IMR-90 (cell line): Measurements from ENCODE around the gene PRKN. TPM values are rescaled to one million over a fixed set of nuclear protein-coding genes. Genes with fewer than 3 reads are reported as not detected.

Source experiments
- ATAC-seq: fragments of 200-7000 bp; cut with Tn5 transposase; 2 replicates; pipeline ENCODE4 v1.9.1; 2020; ENCODE audit warnings: low read depth, mild to moderate bottlenecking, moderate library complexity
- BruUV-seq: library from RNA; stranded (reverse); fragments of 400-500 nt; replicated peaks from 2 replicates; lab custom pipeline; 2021; lab: Mats Ljungman, UMichigan
- CTCF ChIA-PET: fragments of 300-600 bp; formaldehyde crosslinking; extraction: SDS; loops from one replicate; lab custom pipeline; 2021; ENCODE audit warnings: antibody characterized with exemption; lab: Yijun Ruan, JAX
- POLR2A ChIA-PET: fragments of 300-600 bp; sonication (Branson Sonifier 250); formaldehyde crosslinking; loops from one replicate; lab custom pipeline; 2022; ENCODE audit warnings: antibody characterized with exemption; ENCODE audit not compliant: unreplicated experiment; lab: Charles Lee
- DNase-seq: peaks from one replicate; pipeline ENCODE4 v3.0.0; 2013
- H2AFZ ChIP-seq: replicated peaks from 2 replicates; pipeline ENCODE3; 2013; ENCODE audit warnings: low read length, mild to moderate bottlenecking; ENCODE audit not compliant: poor library complexity
- H2AK5ac ChIP-seq: 2 replicates; pipeline ENCODE4 v1.6.1; 2013; ENCODE audit warnings: low read depth, low read length, inconsistent platforms
- H2AK9ac ChIP-seq: replicated peaks from 2 replicates; pipeline ENCODE3; 2013; ENCODE audit warnings: mild to moderate bottlenecking, low read depth, low read length, moderate library complexity; ENCODE audit not compliant: poor library complexity
- H2BK120ac ChIP-seq: 2 replicates; pipeline ENCODE4 v1.6.1; 2013; ENCODE audit warnings: low read depth, low read length, inconsistent platforms
- H2BK15ac ChIP-seq: 3 replicates; pipeline ENCODE4 v1.6.1; 2013; ENCODE audit warnings: low read depth, low read length, inconsistent platforms
- H2BK20ac ChIP-seq: 2 replicates; pipeline ENCODE4 v1.6.1; 2013; ENCODE audit warnings: low read depth, mild to moderate bottlenecking, inconsistent platforms, low read length, moderate library complexity
- H2BK5ac ChIP-seq: 2 replicates; pipeline ENCODE4 v1.6.1; 2013; ENCODE audit warnings: mild to moderate bottlenecking, low read depth, low read length, inconsistent platforms; ENCODE audit not compliant: poor library complexity, severe bottlenecking
- H3K14ac ChIP-seq: replicated peaks from 2 replicates; pipeline ENCODE4 v1.6.1; 2013; ENCODE audit warnings: low read depth, low read length, inconsistent platforms
- H3K18ac ChIP-seq: 2 replicates; pipeline ENCODE4 v1.6.1; 2013; ENCODE audit warnings: low read depth, low read length, control low read depth
- H3K23ac ChIP-seq: 2 replicates; pipeline ENCODE4 v1.6.1; 2013; ENCODE audit warnings: low read depth, low read length, inconsistent platforms
- H3K27ac ChIP-seq: 2 replicates; pipeline ENCODE4 v1.5.1; 2013; ENCODE audit warnings: mild to moderate bottlenecking, control low read depth, low read length; ENCODE audit not compliant: insufficient read depth
- H3K27me3 ChIP-seq: 2 replicates; pipeline ENCODE4 v1.6.1; 2013; ENCODE audit warnings: low read length; ENCODE audit not compliant: control insufficient read depth, insufficient read depth
- H3K36me3 ChIP-seq: 2 replicates; pipeline ENCODE4 v1.6.1; 2013; ENCODE audit warnings: low read length, mixed read lengths; ENCODE audit not compliant: control insufficient read depth, insufficient read depth
- H3K4ac ChIP-seq: 2 replicates; pipeline ENCODE4 v1.6.1; 2013; ENCODE audit warnings: low read depth, low read length, inconsistent platforms
- H3K4me1 ChIP-seq: 2 replicates; pipeline ENCODE4 v1.6.1; 2013; ENCODE audit warnings: low read length, mixed read lengths; ENCODE audit not compliant: control insufficient read depth, insufficient read depth
- H3K4me2 ChIP-seq: 2 replicates; pipeline ENCODE4 v1.6.1; 2013; ENCODE audit warnings: low read depth, mild to moderate bottlenecking, control low read depth, low read length, moderate library complexity
- H3K4me3 ChIP-seq: 2 replicates; pipeline ENCODE4 v1.5.1; 2013; ENCODE audit warnings: low read depth, mild to moderate bottlenecking, control low read depth, low read length, moderate library complexity; ENCODE audit not compliant: insufficient read depth
- H3K56ac ChIP-seq: 2 replicates; pipeline ENCODE4 v1.6.1; 2013; ENCODE audit warnings: low read length, inconsistent platforms; ENCODE audit not compliant: insufficient read depth; ENCODE audit errors: extremely low read depth
- H3K79me1 ChIP-seq, 2 experiments: 2 replicates each; pipeline ENCODE4 v1.6.1; 2013; ENCODE audit warnings: low read length in 2 of 2, inconsistent platforms in 1 of 2, low read depth in 1 of 2
- H3K9ac ChIP-seq: 2 replicates; pipeline ENCODE4 v1.6.1; 2013; ENCODE audit warnings: low read depth, low read length, control low read depth
- H3K9me1 ChIP-seq: 2 replicates; pipeline ENCODE4 v1.6.1; 2013; ENCODE audit warnings: low read length, inconsistent platforms; ENCODE audit not compliant: insufficient read depth
- H3K9me3 ChIP-seq: 2 replicates; pipeline ENCODE4 v1.6.1; 2013; ENCODE audit warnings: low read length; ENCODE audit not compliant: control insufficient read depth, insufficient read depth
- H4K20me1 ChIP-seq: 2 replicates; pipeline ENCODE4 v1.6.1; 2013; ENCODE audit warnings: low read length, inconsistent platforms; ENCODE audit not compliant: insufficient read depth
- H4K5ac ChIP-seq: 2 replicates; pipeline ENCODE4 v1.6.1; 2013; ENCODE audit warnings: mild to moderate bottlenecking, low read depth, low read length, control low read depth
- H4K8ac ChIP-seq, 2 experiments: 2 replicates each; pipeline ENCODE4 v1.6.1; 2013; ENCODE audit warnings: low read depth in 2 of 2, low read length in 2 of 2, control low read depth in 1 of 2, inconsistent platforms in 1 of 2
- H4K91ac ChIP-seq: 2 replicates; pipeline ENCODE4 v1.6.1; 2013; ENCODE audit warnings: low read depth, low read length, inconsistent platforms; ENCODE audit not compliant: insufficient read depth
- FOS ChIP-seq: fragments of 150-350 bp; IDR thresholded peaks from 2 replicates; pipeline ENCODE4 v1.6.1; 2016; ENCODE audit warnings: low read depth, low read length
- MAZ ChIP-seq: IDR thresholded peaks from 2 replicates; pipeline ENCODE4 v1.6.1; 2012; ENCODE audit warnings: low read depth, mild to moderate bottlenecking, low read length, improper control_type of control experiment, moderate library complexity, borderline replicate concordance
- RCOR1 ChIP-seq: IDR thresholded peaks from 2 replicates; pipeline ENCODE4 v1.6.1; 2012; ENCODE audit warnings: mild to moderate bottlenecking, low read length, improper control_type of control experiment; ENCODE audit not compliant: insufficient replicate concordance
- SMC3 ChIP-seq: fragments of 150-350 bp; IDR thresholded peaks from 2 replicates; pipeline ENCODE4 v1.6.1; 2016; ENCODE audit warnings: low read depth, mild to moderate bottlenecking, antibody characterized with exemption, low read length, moderate library complexity
- USF2 ChIP-seq: fragments of 150-350 bp; IDR thresholded peaks from 2 replicates; pipeline ENCODE4 v1.6.1; 2017; ENCODE audit warnings: mild to moderate bottlenecking, antibody characterized with exemption, low read length, low read depth
- WGBS, 2 experiments: methylation state at CpG; one replicate each; pipeline versions ENCODE4 v1.1.5 to v1.1.7; 2013; ENCODE audit warnings: missing lambda C conversion rate in 2 of 2; ENCODE audit not compliant: insufficient read length in 1 of 2; ENCODE audit errors: extremely low coverage in 2 of 2; 5-methylcytosine and 5-hydroxymethylcytosine counted together
- dilution Hi-C: fragments of 300-500 bp; cut with HindIII; formaldehyde crosslinking; loops from one replicate; pipeline ENCODE4 v1.14.3; 2018; ENCODE audit warnings: low sequenced_read_pairs; ENCODE audit not compliant: unreplicated experiment
- in situ Hi-C: fragments of 300-500 bp; cut with MboI; formaldehyde crosslinking; loops from 3 replicates; pipeline ENCODE4 v1.14.3; 2019; ENCODE audit warnings: low sequenced_read_pairs, inconsistent platforms, mixed read lengths
- intact Hi-C: fragments of 100-400 bp; cut with micrococcal nuclease; formaldehyde crosslinking; loops from 2 replicates; pipeline ENCODE4 v1.10.0; 2022
- polyA plus RNA-seq, 3 experiments: library from polyadenylated mRNA; depleted of rRNA; stranded (reverse); fragments of >200 nt; gene quantifications; 2 replicates each; pipeline ENCODE4 v1.2.3, GENCODE V29; 2012; ENCODE audit warnings: low replicate concordance in 1 of 3
- total RNA-seq: library from RNA; depleted of rRNA; stranded (reverse); fragments of >200 nt; gene quantifications from 2 replicates; pipeline ENCODE4 v1.2.3, GENCODE V29; 2012

Gene PRKN
- total and polyA plus RNA-seq, 2 of the 4 experiments (the other 2 are of a cell fraction) = 0.15 to 0.18 TPM

DNA sequence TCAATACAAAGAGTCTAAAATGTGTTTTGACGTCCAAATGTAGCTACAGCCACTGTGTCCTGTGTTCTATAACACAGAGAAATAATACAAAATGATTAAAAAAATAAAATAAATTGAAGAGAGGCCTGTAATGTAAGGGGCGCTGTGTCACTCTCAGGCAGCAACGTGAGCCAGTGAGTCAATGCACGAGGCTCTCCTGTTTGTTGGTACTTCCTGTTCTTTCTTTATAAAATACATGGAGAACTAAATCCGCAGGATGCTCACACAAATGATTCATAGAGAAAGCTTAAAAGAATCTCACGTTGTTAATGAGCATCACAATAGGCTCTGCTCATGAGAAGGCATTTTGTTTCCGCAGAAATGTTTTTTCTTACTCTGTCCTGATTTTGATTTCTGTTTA, 818.7 kb downstream of the PRKN start:
- no peak overlapping the region for H3K23ac ChIP-seq
- no peak overlapping the region for H4K8ac ChIP-seq
- no peaks in the 10 kb centered on the region for H3K27me3 ChIP-seq
- H3K4me3 ChIP-seq = no peak overlapping the region
- no peak overlapping the region for H2BK5ac ChIP-seq
- no peak overlapping the region for H2BK120ac ChIP-seq
- no peaks in the 10 kb centered on the region for H4K20me1 ChIP-seq
- no peak overlapping the region for H3K14ac ChIP-seq
- no peak overlapping the region for H3K4ac ChIP-seq
- DNase-seq (no peak), ATAC-seq (no peak)
- no peaks in the 10 kb centered on the region for H3K9me1 ChIP-seq
- ChIA-PET POLR2A (no interaction called here), CTCF (no interaction called here)
- H3K4me1 ChIP-seq = no peaks in the 10 kb centered on the region
- no peak overlapping the region for H2AFZ ChIP-seq
- H2AK9ac ChIP-seq = no peak overlapping the region
- no peaks in the 10 kb centered on the region for H3K79me1 ChIP-seq
- H2AK5ac ChIP-seq = no peak overlapping the region
- H4K91ac ChIP-seq = no peak overlapping the region
- H3K18ac ChIP-seq = no peak overlapping the region
- WGBS, 2 experiments = no CpG with 5 or more reads among the region's 7 CpGs
- no peak overlapping the region for H3K4me2 ChIP-seq
- dilution Hi-C loops = no loop called here
- H3K36me3 ChIP-seq = no peaks in the 10 kb centered on the region
- H2BK15ac ChIP-seq = no peak overlapping the region
- H3K9me3 ChIP-seq = peaks cover 15% of the 10 kb centered on the region
- in situ Hi-C loops = no loop called here
- no peak overlapping the region for H2BK20ac ChIP-seq
- BruUV-seq = no TSS peak
- TF ChIP-seq MAZ = no peak
- no peak for TF ChIP-seq FOS
- no peak for TF ChIP-seq RCOR1
- no peak for TF ChIP-seq USF2
- TF ChIP-seq SMC3 = no peak
- H3K9ac ChIP-seq = no peak overlapping the region
- no peak overlapping the region for H3K56ac ChIP-seq
- intact Hi-C loops = no loop called here
- no peak overlapping the region for H3K27ac ChIP-seq
- H4K5ac ChIP-seq = no peak overlapping the region
